GM23338 (cell line): ENCODE results near the gene PCYT1A.

Source experiments
- CREB1 ChIP-seq: fragments of 250-450 bp; sonication (Bioruptor Pico); IDR thresholded peaks from 2 replicates; pipeline ENCODE4 v1.5.0; 2020; ENCODE audit warnings: low read depth, mild to moderate bottlenecking, moderate library complexity
- EZH2 ChIP-seq: fragments of 200-600 bp; sonication (generic); IDR thresholded peaks from one replicate; pipeline ENCODE4 v1.8.0; 2017; ENCODE audit warnings: antibody characterized with exemption, mild to moderate bottlenecking, low read depth; ENCODE audit not compliant: unreplicated experiment
- EZH2phosphoT487 ChIP-seq: fragments of 200-600 bp; sonication (generic); IDR thresholded peaks from one replicate; pipeline ENCODE4 v1.8.1; 2018; ENCODE audit warnings: antibody characterized with exemption; ENCODE audit not compliant: unreplicated experiment
- JUNB ChIP-seq: IDR thresholded peaks from one replicate; pipeline ENCODE4 v1.6.1; 2016; ENCODE audit warnings: antibody characterized with exemption; ENCODE audit not compliant: unreplicated experiment
- POLR2AphosphoS5 ChIP-seq: IDR thresholded peaks from 2 replicates; pipeline ENCODE4 v1.6.1; 2016; ENCODE audit warnings: antibody characterized with exemption, low read depth
- ZNF331 ChIP-seq: fragments of 250-450 bp; sonication (Bioruptor Pico); IDR thresholded peaks from 2 replicates; pipeline ENCODE4 v1.5.0; 2020; ENCODE audit warnings: low read depth, mild to moderate bottlenecking, moderate library complexity
- TF ChIP-seq, protein P1 (sequence below), 2 experiments: fragments of 200-600 bp in 1 of 2; sonication (generic) in 1 of 2; conservative IDR thresholded peaks; 2 replicates each; pipeline versions ENCODE4 v1.5.1 to v1.6.1; 2016 to 2017; ENCODE audit warnings: antibody characterized with exemption in 2 of 2, low read depth in 2 of 2, mild to moderate bottlenecking in 2 of 2, moderate library complexity in 1 of 2
- TF ChIP-seq, protein P2 (sequence below): IDR thresholded peaks from one replicate; pipeline ENCODE4 v1.6.1; 2018; ENCODE audit warnings: antibody characterized with exemption; ENCODE audit not compliant: unreplicated experiment
- TF ChIP-seq, protein P3 (sequence below): fragments of 250-450 bp; sonication (Bioruptor Pico); IDR thresholded peaks from 2 replicates; pipeline ENCODE4 v1.5.0; 2020; ENCODE audit warnings: mild to moderate bottlenecking, moderate library complexity

DNA sequence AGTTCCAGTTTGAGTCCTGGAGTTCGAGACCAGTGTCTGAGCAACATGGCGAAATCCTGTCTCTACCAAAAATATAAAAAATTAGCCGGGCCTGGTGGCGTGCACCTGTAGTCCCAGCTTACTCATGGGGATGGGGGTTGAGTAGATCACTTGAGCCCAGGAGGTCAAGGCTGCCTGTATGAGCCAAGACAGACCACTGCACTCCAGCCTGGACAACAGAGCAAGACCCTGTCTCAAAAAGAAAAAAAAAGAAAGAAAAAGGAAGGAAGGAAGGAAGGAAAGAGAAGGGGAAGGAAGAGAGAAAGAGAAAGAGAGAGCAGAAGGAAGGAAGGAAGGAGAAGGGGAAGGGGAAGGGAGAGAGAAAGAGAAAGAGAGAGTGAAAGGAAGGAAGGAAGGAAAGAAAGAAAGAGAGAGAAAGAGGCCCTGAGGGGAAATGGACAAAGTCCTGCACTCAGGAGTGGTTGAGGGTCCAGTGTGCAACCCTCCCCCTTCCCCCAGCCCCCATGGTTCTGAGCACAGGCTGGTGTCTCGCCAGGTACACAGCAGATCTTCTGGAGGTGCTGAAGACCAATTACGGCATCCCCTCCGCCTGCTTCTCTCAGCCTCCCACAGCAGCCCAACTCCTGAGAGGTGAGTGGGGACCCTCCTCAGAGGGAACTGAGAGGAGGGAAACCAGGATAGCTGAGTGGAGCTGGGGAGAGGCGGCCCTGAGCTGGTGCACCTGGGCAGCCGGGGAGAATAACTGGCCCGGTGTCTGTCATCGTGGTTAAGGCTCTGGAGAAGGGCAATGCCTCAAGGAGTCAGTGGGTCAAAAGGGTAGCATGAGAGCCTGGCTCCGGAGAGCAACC, 70.0 kb downstream of the PCYT1A start:
- TF ChIP-seq, protein P1, sequence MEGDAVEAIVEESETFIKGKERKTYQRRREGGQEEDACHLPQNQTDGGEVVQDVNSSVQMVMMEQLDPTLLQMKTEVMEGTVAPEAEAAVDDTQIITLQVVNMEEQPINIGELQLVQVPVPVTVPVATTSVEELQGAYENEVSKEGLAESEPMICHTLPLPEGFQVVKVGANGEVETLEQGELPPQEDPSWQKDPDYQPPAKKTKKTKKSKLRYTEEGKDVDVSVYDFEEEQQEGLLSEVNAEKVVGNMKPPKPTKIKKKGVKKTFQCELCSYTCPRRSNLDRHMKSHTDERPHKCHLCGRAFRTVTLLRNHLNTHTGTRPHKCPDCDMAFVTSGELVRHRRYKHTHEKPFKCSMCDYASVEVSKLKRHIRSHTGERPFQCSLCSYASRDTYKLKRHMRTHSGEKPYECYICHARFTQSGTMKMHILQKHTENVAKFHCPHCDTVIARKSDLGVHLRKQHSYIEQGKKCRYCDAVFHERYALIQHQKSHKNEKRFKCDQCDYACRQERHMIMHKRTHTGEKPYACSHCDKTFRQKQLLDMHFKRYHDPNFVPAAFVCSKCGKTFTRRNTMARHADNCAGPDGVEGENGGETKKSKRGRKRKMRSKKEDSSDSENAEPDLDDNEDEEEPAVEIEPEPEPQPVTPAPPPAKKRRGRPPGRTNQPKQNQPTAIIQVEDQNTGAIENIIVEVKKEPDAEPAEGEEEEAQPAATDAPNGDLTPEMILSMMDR (conservative IDR thresholded peaks at IDR 0.05; ENCODE audit: low read depth in 2 of 2), result no peak
- no peak for TF ChIP-seq POLR2AphosphoS5
- no peak for TF ChIP-seq JUNB
- TF ChIP-seq, protein P2, sequence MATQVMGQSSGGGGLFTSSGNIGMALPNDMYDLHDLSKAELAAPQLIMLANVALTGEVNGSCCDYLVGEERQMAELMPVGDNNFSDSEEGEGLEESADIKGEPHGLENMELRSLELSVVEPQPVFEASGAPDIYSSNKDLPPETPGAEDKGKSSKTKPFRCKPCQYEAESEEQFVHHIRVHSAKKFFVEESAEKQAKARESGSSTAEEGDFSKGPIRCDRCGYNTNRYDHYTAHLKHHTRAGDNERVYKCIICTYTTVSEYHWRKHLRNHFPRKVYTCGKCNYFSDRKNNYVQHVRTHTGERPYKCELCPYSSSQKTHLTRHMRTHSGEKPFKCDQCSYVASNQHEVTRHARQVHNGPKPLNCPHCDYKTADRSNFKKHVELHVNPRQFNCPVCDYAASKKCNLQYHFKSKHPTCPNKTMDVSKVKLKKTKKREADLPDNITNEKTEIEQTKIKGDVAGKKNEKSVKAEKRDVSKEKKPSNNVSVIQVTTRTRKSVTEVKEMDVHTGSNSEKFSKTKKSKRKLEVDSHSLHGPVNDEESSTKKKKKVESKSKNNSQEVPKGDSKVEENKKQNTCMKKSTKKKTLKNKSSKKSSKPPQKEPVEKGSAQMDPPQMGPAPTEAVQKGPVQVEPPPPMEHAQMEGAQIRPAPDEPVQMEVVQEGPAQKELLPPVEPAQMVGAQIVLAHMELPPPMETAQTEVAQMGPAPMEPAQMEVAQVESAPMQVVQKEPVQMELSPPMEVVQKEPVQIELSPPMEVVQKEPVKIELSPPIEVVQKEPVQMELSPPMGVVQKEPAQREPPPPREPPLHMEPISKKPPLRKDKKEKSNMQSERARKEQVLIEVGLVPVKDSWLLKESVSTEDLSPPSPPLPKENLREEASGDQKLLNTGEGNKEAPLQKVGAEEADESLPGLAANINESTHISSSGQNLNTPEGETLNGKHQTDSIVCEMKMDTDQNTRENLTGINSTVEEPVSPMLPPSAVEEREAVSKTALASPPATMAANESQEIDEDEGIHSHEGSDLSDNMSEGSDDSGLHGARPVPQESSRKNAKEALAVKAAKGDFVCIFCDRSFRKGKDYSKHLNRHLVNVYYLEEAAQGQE, result no peak
- TF ChIP-seq, protein P3, sequence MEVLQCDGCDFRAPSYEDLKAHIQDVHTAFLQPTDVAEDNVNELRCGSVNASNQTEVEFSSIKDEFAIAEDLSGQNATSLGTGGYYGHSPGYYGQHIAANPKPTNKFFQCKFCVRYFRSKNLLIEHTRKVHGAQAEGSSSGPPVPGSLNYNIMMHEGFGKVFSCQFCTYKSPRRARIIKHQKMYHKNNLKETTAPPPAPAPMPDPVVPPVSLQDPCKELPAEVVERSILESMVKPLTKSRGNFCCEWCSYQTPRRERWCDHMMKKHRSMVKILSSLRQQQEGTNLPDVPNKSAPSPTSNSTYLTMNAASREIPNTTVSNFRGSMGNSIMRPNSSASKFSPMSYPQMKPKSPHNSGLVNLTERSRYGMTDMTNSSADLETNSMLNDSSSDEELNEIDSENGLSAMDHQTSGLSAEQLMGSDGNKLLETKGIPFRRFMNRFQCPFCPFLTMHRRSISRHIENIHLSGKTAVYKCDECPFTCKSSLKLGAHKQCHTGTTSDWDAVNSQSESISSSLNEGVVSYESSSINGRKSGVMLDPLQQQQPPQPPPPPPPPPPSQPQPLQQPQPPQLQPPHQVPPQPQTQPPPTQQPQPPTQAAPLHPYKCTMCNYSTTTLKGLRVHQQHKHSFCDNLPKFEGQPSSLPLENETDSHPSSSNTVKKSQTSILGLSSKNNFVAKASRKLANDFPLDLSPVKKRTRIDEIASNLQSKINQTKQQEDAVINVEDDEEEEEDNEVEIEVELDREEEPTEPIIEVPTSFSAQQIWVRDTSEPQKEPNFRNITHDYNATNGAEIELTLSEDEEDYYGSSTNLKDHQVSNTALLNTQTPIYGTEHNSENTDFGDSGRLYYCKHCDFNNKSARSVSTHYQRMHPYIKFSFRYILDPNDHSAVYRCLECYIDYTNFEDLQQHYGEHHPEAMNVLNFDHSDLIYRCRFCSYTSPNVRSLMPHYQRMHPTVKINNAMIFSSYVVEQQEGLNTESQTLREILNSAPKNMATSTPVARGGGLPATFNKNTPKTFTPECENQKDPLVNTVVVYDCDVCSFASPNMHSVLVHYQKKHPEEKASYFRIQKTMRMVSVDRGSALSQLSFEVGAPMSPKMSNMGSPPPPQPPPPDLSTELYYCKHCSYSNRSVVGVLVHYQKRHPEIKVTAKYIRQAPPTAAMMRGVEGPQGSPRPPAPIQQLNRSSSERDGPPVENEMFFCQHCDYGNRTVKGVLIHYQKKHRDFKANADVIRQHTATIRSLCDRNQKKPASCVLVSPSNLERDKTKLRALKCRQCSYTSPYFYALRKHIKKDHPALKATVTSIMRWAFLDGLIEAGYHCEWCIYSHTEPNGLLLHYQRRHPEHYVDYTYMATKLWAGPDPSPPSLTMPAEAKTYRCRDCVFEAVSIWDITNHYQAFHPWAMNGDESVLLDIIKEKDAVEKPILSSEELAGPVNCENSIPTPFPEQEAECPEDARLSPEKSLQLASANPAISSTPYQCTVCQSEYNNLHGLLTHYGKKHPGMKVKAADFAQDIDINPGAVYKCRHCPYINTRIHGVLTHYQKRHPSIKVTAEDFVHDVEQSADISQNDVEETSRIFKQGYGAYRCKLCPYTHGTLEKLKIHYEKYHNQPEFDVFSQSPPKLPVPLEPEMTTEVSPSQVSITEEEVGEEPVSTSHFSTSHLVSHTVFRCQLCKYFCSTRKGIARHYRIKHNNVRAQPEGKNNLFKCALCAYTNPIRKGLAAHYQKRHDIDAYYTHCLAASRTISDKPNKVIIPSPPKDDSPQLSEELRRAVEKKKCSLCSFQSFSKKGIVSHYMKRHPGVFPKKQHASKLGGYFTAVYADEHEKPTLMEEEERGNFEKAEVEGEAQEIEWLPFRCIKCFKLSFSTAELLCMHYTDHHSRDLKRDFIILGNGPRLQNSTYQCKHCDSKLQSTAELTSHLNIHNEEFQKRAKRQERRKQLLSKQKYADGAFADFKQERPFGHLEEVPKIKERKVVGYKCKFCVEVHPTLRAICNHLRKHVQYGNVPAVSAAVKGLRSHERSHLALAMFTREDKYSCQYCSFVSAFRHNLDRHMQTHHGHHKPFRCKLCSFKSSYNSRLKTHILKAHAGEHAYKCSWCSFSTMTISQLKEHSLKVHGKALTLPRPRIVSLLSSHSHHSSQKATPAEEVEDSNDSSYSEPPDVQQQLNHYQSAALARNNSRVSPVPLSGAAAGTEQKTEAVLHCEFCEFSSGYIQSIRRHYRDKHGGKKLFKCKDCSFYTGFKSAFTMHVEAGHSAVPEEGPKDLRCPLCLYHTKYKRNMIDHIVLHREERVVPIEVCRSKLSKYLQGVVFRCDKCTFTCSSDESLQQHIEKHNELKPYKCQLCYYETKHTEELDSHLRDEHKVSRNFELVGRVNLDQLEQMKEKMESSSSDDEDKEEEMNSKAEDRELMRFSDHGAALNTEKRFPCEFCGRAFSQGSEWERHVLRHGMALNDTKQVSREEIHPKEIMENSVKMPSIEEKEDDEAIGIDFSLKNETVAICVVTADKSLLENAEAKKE (CRISPR knock-in tag), result no peak
- TF ChIP-seq EZH2, result no peak
- TF ChIP-seq EZH2phosphoT487, result no peak
- no peak for TF ChIP-seq ZNF331 (CRISPR knock-in tag)
- TF ChIP-seq CREB1 (CRISPR knock-in tag), result no peak
